ENCODE measurements around the gene FRRS1L.
"Not testable (repeated sequence)": the region's sequence is repeated elsewhere in the genome, so short reads cannot be mapped to it uniquely, and the experiment has no call there.

The FRRS1L gene

GRCh38 chr9:109133533-109133932 is 33.5 kb downstream of the FRRS1L start:
- no peak for DNase-seq (ENCODE audit: extremely low read depth in 1 of 2, low read depth in 1 of 2)

GRCh38 chr9:109132567-109133021 is 34.5 kb downstream of the FRRS1L start:
- no peak for DNase-seq (ENCODE audit: extremely low read depth in 1 of 2, low read depth in 1 of 2)

GRCh38 chr9:109129470-109130197 is 37.4 kb downstream of the FRRS1L start:
- DNase-seq (ENCODE audit: extremely low read depth in 1 of 2, low read depth in 1 of 2) = no peak

- DNase-seq (ENCODE audit: extremely low read depth in 1 of 2, low read depth in 1 of 2) = not testable (repeated sequence)
Measured at GRCh38 chr9:109126671-109127070, 40.4 kb downstream of the FRRS1L start.

- DNase-seq (ENCODE audit: extremely low read depth in 1 of 2, low read depth in 1 of 2) = no peak
Measured at GRCh38 chr9:109124121-109124520, 42.9 kb downstream of the FRRS1L start.

- DNase-seq (ENCODE audit: extremely low read depth in 1 of 2, low read depth in 1 of 2) = no peak
Measured at GRCh38 chr9:109122726-109123621, 44.1 kb downstream of the FRRS1L start.

- no peak for DNase-seq (ENCODE audit: extremely low read depth in 1 of 2, low read depth in 1 of 2)
Measured at GRCh38 chr9:109121232-109121796, 45.7 kb downstream of the FRRS1L start.

GRCh38 chr9:109120204-109120789 is 46.8 kb downstream of the FRRS1L start:
- no peak for DNase-seq (ENCODE audit: extremely low read depth in 1 of 2, low read depth in 1 of 2)

- peak; percentile 86 to 94 for DNase-seq (ENCODE audit: extremely low read depth in 1 of 2, low read depth in 1 of 2)
Measured at GRCh38 chr9:109119439-109120203, 47.4 kb downstream of the FRRS1L start, which contains the start of gene TMEM245. Gene TMEM245, minus strand, starts transcription at chr9:109119947. Its CDS starts 34 bp downstream, at chr9:109119913.

GRCh38 chr9:109118808-109119438 is 48.1 kb downstream of the FRRS1L start:
- DNase-seq (ENCODE audit: extremely low read depth in 1 of 2, low read depth in 1 of 2) = no peak

- peak in 1 of 2 donors; percentile 56 for DNase-seq (ENCODE audit: extremely low read depth in 1 of 2, low read depth in 1 of 2)
Measured at GRCh38 chr9:109117856-109118807, 48.9 kb downstream of the FRRS1L start.

GRCh38 chr9:109115931-109116526 is 51.0 kb downstream of the FRRS1L start:
- DNase-seq (ENCODE audit: extremely low read depth in 1 of 2, low read depth in 1 of 2) = no peak

GRCh38 chr9:109114670-109115069 is 52.4 kb downstream of the FRRS1L start:
- DNase-seq (ENCODE audit: extremely low read depth in 1 of 2, low read depth in 1 of 2) = no peak

GRCh38 chr9:109113892-109114609 is 53.0 kb downstream of the FRRS1L start:
- DNase-seq (ENCODE audit: extremely low read depth in 1 of 2, low read depth in 1 of 2) = no peak

- no peak for DNase-seq (ENCODE audit: extremely low read depth in 1 of 2, low read depth in 1 of 2)
Measured at GRCh38 chr9:109113254-109113653, 53.8 kb downstream of the FRRS1L start.

- no peak for DNase-seq (ENCODE audit: extremely low read depth in 1 of 2, low read depth in 1 of 2)
Measured at GRCh38 chr9:109110329-109111021, 56.6 kb downstream of the FRRS1L start.

- DNase-seq (ENCODE audit: extremely low read depth in 1 of 2, low read depth in 1 of 2) = no peak
Measured at GRCh38 chr9:109109967-109110328, 57.1 kb downstream of the FRRS1L start.

Data from stimulated activated CD8-positive, alpha-beta memory T cell treated with anti-CD3 and anti-CD28 coated beads, Interleukin-7, amount 100 ng/mL, for 48 hours (primary cell).